GM12801 (cell line): Measurements from ENCODE around the gene NELL1.

Experiments used
- TF ChIP-seq, protein P1 (sequence below): IDR thresholded peaks from one replicate; pipeline ENCODE4 v1.5.1; 2011; ENCODE audit warnings: control low read depth; ENCODE audit not compliant: insufficient read length; ENCODE audit errors: extremely low read depth

Gene NELL1

DNA sequence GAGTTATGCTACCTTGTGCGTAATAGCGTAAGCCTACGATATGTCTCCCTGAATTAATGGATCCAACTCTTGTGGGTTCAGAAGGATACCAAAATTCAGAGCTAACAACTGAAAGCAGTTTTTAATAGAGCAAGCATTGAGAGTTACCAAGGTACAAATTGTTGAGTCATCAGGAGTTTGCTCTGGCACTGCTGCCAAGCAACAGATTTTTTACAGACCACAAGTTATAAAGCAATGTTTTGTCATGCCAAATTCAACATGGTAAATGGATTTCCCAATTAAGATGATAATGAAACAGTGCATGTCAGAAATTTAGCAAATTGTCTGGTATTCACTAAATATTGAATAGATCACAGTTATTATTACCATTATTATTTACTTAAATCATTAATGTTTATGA is 295.6 kb downstream of the NELL1 start:
- TF ChIP-seq, protein P1, sequence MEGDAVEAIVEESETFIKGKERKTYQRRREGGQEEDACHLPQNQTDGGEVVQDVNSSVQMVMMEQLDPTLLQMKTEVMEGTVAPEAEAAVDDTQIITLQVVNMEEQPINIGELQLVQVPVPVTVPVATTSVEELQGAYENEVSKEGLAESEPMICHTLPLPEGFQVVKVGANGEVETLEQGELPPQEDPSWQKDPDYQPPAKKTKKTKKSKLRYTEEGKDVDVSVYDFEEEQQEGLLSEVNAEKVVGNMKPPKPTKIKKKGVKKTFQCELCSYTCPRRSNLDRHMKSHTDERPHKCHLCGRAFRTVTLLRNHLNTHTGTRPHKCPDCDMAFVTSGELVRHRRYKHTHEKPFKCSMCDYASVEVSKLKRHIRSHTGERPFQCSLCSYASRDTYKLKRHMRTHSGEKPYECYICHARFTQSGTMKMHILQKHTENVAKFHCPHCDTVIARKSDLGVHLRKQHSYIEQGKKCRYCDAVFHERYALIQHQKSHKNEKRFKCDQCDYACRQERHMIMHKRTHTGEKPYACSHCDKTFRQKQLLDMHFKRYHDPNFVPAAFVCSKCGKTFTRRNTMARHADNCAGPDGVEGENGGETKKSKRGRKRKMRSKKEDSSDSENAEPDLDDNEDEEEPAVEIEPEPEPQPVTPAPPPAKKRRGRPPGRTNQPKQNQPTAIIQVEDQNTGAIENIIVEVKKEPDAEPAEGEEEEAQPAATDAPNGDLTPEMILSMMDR, result no peak

DNA sequence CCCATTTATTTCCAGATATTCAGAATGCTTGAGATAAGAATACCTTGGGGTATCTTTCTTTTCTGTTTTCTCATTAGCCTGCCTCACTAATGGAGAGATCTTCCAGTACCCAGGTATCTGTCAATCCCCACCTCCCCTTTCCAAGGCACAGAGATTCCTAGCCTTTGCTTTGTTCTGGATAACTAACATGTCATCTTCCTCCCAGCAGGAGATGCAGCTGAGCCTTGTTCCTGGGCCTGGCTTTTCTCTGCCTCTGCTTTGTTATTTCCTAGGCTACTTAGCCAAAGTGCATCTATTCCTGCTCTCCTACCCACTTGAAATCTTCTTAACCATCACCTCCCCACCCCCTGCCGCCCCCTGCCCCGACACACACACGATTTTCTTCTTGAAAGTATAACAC is 297.1 kb downstream of the NELL1 start:
- TF ChIP-seq, protein P1, result no peak

DNA sequence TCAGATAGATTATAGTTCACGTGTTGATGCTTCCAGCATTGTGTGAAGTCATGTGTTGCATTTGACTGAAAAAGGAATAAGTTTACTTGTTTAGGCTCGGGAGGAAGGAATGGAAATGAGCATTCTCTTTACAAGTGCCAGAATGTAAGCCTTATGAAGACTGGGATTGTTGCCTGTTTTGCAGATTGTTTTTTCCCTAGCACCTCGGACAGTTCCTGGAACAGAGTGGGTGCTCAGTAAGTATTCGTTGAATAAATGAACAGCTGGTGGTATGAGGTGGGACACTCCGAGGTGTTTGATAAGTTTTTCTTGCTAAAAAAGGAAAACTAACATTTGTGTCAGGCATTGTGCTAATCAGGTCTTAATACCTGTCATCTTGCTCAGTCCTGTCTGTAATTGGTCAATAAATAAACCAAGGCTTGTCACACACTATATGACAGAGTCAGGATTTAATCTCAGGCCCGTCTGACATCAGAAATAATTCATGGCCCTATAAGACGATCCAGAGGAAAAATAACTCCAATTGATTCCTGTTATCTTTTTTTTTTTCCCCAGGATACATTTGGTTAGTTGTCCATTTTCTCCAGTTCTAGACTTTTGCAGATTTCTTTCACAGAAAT is 304.7 kb downstream of the NELL1 start:
- TF ChIP-seq, protein P1, result no peak

DNA sequence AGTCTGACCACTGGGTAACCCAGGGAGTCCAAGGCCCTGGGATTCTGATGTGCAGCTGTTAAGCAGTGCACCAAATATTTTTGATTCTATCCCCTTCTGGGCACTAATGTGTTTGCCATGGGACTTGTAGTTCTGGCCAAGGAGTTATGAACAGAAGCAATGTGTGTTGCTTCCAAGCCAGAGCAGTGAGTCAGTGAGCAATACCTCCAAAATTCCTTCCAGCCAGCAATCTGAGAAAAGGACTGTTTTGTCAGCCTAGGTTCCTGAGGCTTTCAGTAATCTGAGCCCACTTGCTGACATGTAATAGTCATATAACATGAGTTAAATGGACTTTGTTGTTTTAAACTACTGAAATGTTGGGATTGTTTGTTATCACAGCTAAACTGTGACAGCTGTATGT is 311.4 kb downstream of the NELL1 start:
- TF ChIP-seq, protein P1, result no peak

DNA sequence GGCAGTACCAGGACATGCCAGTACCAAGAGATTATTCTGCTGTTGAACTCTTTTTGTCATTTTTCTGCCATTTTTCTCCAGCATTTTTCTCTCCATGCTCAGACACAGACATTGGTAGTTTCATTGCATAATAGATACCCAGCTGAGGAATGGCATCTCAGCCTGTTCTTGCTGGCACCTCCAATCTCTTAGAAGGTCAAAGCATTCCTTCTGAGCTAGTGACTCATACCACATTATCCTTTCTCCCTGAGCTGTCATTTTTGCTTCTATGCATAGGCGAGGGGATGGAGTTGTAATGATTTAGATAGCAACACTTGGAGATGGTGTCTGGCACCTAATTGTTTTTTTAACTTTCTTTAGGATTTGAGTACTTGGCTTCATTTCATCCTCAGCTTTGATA is 321.1 kb downstream of the NELL1 start:
- TF ChIP-seq, protein P1, result no peak

DNA sequence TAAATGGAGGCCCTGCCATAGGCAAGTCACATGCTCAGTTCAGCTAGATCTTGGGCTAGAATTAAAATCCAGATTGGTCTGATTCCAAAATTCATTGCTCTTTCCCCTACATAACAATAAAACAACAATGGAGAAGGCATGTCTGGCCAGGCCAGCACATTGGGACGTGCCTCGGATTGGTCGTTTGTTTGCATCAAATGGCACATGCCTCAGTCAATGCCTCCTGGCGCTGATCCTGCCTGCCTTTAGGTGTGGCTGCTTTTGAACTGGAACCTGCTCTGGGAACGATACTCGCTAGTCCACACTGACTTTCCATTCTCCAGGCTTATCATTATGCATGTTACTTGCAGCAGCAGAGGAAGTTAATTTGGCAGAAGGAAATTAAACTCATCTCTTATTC is 322.1 kb downstream of the NELL1 start:
- TF ChIP-seq, protein P1, result no peak

DNA sequence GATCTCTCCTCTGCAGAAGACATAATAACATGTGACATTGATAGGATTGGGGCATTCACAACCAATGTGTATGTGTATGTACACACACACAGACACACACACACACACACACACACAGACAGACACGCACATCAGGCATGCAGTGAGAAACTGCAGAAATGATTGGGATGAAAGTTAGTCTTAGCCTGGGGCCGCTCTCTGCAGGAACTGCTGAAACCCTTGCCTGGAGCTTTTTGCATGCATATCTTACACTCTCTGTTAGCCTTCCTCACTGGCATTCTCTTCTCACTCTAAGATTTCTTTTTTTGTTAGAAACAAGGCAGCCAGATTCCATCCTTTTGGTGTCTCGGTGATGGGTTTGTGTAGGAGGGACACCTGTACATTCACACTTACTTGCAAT is 337.9 kb downstream of the NELL1 start:
- TF ChIP-seq, protein P1, result no peak

DNA sequence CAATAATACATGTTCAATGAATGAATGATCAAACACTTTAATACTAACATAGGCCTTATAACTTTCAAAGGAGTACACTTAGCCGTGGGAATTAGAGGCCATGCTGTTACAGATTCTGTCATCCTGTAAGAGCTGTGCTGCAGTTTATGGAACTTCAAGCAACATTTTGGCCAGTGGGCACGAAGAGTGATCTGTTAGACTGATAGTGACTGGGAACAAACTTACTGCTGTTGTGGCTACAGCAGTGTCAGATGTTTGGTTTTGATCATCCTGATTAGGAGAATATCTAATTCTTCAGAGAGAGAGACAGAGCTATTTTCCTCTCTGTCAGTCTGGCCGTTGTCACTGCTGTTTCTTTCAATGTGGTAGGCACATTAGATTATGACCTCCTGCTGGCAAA is 348.9 kb downstream of the NELL1 start:
- TF ChIP-seq, protein P1, result no peak
